ENCODE data around the gene USP4.

GRCh38 chr3:49329186-49329585, 10.7 kb downstream of the USP4 start:
- TF ChIP-seq CTCF (conservative IDR thresholded peaks at IDR 0.05) (no peak), ZFX (IDR thresholded peaks at IDR 0.05) (no peak)
